Measurements from ENCODE around the gene EPHB2.

Gene EPHB2

DNA sequence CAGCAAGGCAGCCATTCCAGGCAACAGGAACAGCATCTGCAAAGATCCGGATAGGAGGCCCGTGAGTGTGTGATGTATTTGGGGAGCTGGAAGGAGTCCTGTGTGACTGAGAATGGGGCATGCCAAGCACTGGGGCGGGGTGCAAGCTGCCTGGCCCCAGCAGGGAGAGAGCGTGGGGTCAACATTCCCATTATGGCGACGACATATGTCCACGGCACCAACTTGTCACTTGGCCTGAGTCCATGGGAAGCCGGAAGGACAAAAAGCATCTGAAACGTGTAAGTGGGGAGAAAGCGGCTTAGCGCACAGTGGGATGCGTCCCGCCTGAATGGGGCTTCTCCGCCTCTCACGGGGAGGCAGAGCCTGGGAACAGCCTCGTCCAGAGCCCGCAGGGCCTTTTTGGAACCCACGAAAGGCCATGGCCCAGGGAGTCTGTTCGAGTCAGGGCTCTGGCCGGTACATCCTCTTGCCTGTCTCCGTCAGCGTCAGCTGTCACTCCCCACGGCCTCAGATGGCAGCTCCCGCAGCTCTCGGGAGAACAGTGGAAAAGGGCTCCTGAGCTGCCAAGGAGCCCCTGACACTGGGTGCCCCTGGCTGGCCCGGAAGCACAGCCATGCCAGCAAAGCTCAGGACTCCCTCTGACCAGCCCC is 12.4 kb downstream of the EPHB2 start:
- DNase-seq = no peak

DNA sequence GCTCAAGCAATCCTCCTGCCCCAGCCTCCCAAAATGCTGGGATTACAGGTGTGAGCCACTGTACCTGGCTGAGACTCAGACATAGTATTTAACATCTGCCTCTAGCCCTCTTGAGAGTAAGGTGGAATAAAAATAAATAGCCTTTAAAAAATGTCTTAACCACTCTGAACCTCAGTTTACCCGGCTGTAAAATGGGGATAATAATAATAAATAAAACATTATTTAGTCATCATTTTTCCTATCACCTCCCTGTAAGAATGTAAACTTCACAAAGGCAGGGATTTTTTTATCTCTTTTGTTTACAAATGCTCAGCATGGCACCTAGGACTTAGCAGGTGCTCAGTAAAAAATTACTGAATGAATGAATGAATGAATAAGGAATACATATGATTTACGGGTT is 17.2 kb downstream of the EPHB2 start:
- DNase-seq = no peak

DNA sequence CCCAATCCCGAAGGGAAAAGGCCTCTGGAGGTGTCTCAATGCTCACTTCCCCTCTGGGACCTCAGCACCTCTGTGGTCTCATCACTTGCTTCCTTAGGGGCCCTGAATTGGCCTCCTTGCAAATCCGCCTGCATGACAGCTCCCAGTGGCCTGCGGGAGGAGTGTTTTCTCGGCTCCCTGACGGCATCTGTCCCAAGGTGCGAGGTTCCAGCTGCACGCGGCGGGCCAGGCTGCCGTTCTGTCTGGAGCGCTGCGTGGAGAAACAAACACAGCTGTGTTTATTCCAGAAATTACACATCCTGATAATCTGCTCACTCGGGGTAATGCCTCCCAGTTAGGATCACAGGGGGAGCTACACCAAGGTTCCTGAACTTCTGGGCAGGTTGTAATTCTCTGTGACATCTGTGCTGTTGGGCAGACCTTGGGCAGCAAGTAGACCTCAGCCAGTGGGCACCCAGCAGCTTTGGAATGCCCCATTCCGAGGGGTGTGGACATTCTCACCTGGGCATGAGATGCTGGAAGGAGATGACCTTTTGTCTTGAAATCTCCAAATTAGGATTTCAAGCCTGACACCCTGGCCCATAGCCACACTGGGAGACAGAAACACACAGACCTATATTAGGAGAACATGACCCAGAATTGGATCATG is 18.2 kb downstream of the EPHB2 start:
- DNase-seq = no peak

DNA sequence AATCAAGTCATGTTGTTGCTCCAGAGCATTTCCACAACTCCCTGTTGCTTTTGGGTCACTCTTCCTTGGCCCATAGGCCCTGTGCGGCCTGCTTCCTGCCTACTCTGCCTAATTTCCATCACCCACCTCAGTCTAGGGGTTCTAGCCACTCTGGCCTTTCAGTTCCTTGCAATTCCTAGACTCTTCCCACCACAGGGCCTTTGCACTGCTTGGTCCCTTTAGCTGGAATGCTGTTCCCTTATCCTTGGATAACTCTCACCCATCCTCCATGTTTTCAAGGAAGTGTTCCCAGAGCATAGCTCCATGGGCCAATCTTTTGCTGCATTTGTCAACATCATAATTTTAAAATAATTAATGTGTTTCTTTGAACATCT is 18.7 kb downstream of the EPHB2 start:
- DNase-seq = no peak

DNA sequence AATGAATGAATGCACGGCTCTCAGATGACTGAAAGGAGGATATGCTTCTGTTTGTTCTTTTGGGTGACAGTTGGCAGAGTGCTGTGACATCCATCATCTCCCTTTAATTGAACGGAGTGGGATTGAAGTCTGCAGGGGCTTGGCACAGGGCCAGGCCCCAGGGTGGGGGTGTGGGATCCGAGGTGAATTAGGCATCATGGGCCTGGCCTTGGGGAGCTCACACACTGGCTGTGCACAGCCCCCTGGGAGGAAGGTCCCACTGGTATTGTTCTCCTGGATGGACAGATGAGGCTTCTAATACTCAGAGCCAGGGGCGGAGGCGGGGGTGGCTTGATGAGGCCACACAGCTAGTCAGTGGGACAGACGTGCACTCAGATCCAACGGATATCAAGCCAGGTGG is 19.3 kb downstream of the EPHB2 start:
- no peak for DNase-seq

DNA sequence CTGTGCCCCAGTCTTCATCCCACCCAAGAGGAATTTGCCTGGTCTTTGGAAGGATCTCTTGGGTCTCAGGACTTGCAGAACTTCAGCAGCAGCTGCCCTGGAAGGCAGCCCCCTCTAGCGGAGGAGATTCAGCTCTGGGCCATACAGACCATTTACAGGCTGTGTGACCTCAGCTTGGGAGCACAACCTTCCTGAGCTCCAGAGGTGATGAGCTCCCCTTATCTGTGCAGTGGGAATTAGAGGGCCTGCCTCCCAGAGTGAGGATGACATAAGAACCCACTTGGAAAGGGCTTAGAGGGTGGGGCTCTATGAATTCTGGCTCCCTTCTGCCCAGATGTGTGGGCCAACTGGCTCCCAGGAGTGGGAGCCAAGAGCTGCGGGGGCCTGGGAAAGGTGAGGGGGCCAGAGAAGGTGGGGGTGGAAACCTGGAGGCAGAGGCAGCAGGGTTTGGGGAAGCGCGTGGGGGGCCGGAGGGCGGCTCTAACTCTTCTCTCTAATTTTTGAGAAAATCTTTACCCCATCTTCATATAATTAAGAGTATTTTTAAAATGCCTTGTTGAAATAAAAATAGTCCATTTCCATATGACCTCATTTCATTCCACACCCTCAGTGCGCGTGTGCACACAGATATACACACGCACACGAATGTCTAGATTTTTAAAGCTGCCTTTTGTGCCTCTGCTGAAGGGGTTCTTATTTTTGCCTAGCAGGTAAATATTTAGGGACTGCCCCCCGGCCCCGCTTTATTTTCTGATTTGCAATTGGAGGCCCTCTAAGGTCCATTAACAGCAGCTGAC is 21.5 kb downstream of the EPHB2 start:
- no peak for DNase-seq

DNA sequence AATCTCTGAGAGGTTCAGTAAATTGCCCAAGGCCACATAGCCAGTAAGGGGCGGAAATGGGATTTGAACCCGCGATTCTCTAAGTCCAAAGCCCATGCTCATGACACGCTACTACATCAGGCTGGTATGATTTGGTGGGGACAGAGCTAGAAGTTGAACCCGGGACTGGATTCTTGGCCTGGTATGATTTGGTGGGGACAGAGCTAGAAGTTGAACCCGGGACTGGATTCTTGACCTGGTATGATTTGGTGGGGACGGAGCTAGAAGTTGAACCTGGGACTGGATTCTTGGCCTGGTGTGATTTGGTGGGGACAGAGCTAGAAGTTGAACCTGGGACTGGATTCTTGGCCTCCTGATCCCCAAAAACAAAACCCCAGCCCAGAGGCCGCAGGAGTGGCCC is 23.0 kb downstream of the EPHB2 start:
- no peak for DNase-seq

DNA sequence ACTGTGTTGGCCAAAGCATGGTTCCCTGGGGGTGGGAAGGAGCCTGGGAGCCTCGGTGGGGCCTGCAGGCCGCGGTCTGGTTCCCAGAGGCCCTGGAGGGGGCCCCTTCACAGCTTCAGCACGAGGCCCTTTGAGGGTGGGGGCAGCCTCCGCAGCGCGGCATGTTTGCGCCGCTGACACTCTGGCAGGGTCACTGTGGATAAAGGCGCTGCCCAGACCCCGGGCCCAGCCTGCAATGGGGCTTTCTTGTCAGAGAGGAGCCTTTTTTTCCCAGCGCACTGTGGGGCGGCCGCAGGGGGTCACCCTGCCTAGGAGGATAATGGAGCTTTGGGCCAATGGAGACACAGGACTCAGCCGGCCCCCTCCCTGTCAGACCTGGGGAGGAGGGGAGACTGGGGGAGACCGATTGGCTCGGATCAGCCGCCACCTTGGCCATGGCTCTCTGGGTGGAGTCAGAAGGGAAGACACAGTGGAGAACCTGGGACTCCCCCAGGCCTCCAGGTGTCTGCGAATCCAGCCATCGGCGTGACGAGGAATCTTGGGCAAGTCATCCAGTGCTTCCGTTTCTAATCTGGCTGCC is 26.0 kb downstream of the EPHB2 start:
- no peak for DNase-seq

DNA sequence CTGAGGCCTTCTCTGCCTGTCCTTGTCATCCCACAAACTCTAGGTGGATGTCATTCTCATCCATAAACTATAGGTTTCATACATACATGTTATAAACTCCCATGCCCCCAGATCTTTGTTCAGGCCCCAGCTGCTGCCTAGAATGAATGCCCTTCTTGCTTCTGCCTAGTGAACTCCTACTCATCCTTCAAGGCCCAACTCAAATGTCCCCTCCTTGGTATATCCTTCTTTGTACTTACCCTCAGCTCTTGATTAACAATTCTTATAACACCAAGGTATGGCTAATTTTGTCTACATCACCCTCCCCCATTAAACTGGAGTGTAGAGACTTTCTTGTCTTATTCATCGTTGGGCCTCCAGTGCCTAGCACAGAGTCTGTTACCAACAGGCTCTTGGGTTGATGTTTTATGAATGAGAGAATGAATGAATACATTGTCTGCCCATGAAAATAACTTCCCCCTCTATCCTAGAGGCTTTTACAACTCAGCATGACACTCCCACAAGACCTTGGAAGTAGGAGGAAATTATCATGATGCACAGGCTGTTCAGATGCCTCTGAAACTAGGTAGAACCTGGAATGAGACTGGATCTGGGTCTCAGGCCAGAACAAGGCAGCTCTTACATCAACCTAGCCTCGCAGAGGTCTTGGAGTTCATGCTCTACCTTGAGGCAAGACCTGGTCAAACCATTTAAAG is 26.9 kb downstream of the EPHB2 start:
- no peak for DNase-seq

DNA sequence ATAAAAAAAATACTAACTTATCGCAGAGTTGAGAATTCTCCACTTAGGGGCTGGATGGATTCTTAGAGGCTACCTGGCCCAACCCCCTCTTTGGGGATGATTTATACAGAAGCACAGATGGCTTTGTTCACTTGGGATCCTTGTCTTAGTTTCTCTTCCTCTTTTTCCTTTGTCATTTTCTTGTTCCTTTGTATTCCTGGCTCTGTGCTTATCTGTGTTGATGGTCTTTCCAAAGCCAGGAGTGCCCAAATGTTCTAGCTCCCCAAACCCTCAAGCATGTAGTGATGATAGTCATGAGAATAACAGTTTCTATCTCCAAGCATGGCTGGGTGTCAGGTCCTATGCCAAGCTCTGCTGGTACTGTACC is 27.4 kb downstream of the EPHB2 start:
- no peak for DNase-seq

DNA sequence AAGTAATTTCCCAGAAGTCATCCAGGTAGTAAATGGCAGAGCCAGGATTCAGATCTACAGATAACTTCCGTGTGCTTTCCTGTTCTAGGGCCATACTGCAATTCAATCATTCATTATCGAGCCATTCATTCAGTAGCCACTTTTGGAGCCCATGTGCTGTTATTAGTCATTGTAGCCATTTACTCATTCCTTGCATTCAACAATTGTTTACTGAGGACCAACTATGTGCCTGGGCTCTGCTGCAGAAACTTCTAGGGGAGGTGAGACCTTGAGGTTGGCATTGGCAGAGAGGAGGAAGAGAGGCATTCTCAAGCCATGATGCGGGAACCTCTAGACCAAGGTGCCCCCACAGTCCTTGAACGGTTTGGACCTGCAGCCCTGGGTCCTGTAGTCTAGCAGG is 27.9 kb downstream of the EPHB2 start:
- DNase-seq = no peak

DNA sequence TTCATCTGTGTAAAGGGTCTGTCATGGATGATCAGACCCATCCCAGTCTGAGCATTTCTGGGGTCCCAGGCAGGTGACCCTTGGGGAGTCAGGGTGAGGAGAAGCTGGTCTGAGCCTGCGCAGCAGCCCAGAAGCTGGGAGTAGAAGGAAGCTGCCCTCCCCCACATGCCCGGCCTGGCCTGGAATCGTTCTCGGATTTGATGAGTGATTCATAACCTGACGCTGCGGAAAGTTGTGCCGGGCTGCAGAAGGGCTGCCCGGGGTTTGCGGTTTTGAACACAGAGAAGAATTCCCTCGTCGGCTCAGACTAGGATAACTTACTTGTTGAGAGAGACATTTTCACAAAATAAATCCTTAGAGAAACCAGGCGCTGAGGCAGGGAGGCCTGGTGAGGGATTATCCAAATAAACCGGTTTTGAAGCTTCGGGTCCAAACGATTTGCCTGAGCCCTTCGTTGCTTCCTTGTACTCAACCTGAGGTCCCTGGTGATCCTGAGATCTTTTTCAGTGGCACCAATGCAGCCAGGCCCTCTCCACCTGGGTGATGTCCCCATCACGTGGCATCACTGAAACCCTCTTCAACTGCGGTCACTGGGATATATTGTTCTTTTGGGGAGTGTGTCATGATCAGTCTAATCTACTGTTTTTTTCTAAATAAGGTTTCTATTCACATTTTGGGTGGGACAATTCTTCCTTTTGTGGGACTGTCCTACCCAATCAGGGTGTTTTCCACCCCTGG is 29.2 kb downstream of the EPHB2 start:
- no peak for DNase-seq

DNA sequence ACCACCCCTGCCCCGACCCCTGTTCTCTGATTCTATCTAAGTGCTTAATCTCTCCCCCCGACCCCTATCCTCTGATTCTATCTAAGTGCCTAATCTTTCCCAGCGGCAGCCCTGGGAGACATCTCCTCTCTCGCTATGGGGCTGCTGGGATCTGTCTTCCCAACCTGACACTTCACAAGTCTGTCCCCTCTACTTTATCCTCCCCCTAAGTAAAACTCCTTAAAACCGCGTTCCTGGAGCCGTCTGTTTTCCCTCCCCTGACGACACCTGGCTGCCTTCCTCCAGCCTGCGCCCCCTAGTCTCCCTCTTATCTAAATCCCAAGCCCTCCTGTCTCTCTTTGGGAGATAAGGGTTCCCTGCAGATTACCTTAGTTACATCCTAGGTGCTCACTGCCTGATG is 30.5 kb downstream of the EPHB2 start:
- DNase-seq = no peak

DNA sequence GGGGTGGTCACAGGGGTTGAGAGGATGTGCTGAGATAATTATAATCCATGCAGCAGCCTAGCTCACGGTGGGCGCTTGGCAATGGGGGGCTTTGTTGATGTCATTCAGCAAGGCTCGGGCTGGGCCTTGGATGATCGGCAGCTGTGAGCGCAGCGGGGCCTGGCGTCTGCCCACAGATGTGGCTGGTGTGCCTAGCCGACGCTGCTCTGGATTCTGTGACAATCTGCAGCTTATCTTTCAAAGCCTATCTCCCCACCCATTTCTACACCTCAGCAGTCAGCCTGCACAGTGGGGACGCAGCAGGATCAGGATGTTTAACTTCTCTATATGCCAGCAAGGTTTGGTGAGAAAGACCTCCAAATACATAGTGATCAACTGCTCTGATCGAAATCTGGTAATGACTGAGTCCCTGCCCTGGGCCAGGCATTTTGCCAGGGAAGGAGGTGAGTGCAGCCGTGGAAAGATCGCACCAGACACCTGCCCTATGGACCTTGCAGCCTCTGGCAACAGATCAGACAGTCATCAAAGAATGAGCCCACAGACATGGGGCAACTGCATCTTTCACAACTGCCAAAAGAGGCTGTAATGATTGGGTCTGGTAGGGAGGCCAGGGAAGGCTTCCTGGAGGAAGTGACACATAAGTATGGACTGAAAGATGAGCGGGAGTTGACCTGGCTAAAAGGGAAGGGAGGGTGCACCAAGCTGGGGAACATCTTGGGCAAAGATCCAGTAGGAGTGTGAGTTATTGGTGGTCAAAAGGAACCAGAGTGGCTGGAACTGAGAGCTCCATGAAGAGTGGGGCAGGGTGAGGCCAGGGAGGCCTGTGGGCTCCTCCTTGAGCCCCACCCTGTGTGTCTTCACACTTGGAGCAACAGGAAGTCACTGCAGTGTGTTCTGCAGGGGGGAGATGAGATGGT is 35.3 kb downstream of the EPHB2 start:
- DNase-seq = no peak

DNA sequence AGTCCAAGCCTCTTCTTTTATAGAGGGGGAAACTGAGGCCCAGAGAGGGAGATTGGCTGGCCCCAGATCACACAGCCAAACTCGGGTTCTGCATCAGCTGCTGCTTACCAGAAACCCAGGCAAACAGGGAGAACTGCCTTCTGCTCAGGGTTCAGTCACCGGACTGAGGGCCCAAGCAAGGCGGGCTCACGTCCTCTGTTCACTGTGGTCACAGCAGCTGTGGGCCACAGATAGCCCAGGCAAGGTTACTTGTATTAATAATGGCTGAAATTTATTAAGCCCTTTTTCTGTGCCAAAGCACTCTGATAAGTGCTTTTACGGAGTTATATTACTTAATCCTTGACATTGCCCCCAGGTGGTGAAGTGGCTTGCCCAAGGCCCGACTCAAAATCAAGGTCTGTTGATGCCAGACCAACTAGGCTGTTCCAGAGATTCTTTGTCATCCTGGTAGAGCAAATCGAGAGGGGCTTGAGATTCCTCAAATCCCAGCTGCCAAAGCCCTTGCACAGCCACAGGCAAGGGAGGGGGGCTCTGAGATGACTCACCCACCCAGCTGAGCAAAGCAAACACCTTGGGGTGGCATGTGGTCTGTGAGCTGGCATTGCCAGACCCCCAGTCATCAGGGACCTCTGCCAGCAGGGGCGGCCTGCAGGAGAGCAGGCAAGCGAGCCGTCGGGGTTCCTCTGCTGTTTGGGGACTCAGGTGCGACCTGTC is 36.5 kb downstream of the EPHB2 start:
- no peak for DNase-seq

DNA sequence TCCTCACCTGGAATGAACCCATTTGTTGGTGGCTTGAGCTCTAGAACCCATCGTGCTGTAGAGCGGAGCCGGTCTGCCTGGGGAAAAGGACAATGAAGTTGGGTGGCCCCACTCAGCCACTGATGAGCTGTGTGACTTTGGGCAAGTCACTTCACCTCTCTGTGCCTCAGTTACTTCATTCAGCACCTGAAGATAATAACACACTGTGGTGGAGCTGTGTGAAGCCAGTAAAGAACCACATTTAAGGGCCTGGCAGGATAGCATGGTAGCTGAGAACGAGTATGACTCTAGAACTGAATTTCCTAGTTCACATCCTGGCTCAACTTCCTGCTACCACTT is 37.1 kb downstream of the EPHB2 start:
- no peak for DNase-seq

DNA sequence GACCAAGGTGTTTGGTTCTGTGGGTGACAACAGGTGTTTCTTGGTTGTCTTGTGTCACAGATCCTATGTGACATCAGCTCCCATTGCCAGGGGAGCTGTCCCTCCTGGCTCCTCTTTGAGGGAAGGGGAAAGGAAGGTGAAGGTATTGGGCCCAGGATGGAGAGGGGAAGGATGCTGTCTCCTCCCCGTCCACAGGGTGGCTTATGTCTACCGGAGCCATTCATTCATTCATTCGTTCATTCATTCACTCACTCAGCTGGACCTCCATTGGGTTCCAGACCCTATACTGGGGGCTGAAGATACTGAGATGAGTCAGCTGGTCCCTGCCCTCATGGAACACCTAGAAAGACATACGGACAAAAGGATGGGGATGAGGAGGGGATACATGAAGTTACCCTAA is 38.9 kb downstream of the EPHB2 start:
- DNase-seq = no peak

DNA sequence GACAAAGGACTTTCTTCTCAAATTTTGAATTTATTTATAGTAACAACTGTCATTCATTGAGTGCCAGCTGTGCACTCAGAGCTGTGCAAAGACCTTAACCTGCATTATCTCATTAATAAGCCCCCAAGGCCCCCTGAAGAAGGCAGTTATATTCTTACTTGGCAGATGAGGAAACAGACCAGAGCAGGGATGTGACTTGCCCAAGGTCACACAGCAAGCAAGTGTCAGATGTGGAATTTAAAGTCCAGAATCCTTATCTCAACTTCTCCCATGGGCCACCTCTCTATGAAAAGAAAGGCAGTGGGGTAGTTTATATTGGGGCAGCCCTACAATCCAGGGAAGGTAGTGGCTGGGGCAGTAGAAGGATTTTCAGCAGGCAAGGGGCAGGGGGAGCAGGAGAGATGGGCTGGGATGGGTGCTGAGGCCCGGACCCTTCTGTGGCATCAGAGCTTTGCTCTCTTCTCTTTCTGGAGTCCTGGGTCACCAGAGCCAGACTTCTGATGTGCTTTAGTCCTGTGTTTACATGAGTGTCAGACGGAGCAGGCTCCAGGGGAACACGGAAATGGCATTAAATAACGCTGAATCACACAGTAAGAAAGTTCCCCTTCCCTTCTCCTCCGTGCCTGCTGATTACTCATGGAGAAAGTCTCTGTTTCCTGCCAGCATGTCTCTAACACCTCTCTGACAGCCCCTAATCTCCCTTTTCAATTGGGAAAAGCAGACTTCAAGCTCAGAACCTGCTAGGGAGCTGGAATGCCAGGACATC is 39.5 kb downstream of the EPHB2 start:
- DNase-seq = no peak

DNA sequence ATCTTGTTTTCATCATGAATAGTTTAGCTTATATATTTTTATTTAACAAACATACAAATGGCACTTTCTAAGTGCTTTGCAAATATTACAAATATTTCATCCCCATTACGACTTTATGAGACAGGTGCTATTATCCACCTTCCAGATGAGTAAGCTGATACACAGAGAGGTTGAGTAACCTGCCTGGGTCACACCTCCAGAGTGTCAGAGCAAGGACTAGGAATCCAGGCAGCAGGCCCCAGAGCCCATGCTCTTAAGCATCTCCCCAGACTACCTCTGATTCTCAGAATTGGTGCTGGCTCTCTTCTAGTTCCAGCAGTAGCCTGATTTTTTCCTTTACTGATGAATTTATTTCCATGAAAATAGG is 40.0 kb downstream of the EPHB2 start:
- DNase-seq = no peak

DNA sequence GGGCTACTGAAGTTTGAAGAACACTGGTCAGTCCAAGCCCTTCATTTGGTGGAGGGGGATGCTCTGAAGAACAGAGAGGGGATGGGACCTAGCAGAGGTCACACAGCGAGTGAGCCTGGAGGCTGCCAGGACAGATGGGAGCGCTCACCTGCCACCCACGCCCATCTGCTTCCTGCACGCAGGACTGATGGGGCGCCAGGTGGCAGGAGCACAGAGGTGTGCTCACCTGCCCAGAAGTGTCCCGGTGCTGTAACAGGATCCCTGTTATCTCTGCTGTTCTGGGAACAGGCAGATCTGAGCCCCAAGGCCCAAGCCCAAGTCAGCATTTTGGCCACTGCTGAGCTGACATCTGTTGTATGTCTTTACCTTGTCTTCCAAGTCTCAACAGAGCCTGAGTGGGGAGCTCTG is 40.5 kb downstream of the EPHB2 start:
- DNase-seq = no peak
